NCI-H187 treated with DMSO at 0.1 percent for 48 hours (cell line): ENCODE measurements around the gene BAG3.
"Not testable (repeated sequence)": the region's sequence is repeated elsewhere in the genome, so short reads cannot be mapped to it uniquely, and the experiment has no call there.

Source experiments
- DNase-seq: peaks from one replicate; lab custom pipeline; 2025; lab: John Stamatoyannopoulos, UW

Gene BAG3

GRCh38 chr10:119650692-119651513, at the start of gene BAG3:
Gene BAG3 (plus strand): TSS chr10:119651380. CDS start chr10:119651676, 296 bp downstream.
- DNase-seq: no peak

DNA sequence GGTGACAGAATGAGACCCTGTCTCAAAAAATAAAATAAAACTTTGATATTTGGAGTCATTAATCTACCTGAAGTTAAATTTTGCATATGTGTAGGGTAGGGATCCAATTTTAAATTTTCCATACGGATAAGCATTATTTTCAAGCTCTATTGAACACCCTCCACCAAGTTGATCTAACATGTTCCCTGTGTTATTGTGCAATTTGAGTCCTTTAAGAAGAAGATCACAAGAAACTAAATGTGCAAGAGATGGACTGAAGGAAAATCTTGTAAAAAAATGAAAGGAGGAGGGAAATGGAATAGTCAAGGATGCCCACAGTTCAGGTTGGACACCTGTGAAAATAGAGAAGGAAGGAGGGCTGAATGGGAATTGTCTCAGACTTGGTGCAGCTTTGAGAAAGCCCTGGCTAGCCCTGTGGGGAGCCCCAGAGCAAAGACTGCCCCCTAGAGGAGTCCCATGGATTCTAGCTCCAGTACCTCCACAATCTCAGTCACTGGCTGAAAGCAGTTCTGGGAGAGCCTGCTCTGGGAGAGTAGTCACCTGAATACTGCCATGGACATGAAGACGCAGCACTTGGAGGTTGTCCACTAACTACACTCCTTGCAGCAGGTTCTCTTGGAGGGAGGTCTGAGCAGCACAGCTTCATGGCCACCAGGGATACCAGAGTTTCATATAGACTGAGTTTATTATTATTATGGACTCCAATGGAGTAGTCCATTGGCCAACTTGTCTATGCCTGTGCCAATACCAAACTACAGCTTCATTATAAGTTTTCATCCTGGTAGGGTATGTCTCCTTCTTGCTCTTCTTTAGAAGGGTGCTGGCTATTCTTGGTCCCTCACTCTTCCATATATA, 48.7 kb upstream of the BAG3 start:
- no peak for DNase-seq

GRCh38 chr10:119604468-119604867, 46.7 kb upstream of the BAG3 start:
- DNase-seq: no peak

- no peak for DNase-seq
These were observed 42.6 kb upstream of the BAG3 start for GRCh38 chr10:119608316-119609155.

DNA sequence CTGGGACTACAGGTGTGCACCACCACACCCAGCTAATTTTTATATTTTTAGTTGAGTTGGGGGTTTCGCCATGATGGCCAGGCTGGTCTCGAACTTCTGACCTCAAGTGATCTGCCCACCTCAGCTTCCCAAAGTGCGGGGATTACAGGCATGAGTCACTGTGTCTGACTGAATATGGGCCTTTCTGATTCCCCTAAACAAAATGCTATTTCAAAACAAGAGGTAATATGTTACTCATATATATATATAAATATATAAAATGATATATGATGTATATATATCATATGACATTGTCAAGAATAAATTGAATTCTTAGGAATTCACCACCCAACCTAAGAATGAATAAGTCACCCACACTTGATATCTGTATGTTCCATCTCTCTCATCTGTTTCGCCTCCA, 41.7 kb upstream of the BAG3 start:
- DNase-seq: no peak

DNA sequence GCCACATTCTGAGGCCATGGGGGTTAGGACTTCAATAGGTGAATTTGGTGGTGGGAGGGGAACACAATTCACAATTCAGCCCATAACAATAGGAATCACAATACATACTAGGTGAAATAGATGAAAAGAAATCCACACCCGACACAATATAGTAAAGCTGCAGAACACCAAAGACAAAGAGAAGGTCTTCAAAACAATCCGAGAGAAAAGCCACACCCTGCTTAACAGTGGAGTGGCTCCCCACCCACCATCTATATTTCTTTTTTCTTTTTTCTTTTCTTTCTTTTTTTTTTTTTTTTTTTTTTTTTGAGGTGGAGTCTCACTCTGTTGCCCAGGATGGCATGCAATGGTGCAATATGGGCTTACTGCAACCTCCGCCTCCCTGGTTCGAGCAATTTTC, 39.7 kb upstream of the BAG3 start:
- no peak for DNase-seq

GRCh38 chr10:119613741-119614140, 37.4 kb upstream of the BAG3 start:
- no peak for DNase-seq

GRCh38 chr10:119614686-119615085, 36.5 kb upstream of the BAG3 start:
- no peak for DNase-seq

- no peak for DNase-seq
These were observed 34.2 kb upstream of the BAG3 start for GRCh38 chr10:119616882-119617570.

- no peak for DNase-seq
These were observed 32.0 kb upstream of the BAG3 start for GRCh38 chr10:119619215-119619614.

- not testable (repeated sequence) for DNase-seq
These were observed 31.4 kb upstream of the BAG3 start for GRCh38 chr10:119619811-119620210.

- no peak for DNase-seq
These were observed 30.7 kb upstream of the BAG3 start for GRCh38 chr10:119620241-119621077.

- DNase-seq: no peak
These were observed 30.1 kb upstream of the BAG3 start for GRCh38 chr10:119621078-119621384.

DNA sequence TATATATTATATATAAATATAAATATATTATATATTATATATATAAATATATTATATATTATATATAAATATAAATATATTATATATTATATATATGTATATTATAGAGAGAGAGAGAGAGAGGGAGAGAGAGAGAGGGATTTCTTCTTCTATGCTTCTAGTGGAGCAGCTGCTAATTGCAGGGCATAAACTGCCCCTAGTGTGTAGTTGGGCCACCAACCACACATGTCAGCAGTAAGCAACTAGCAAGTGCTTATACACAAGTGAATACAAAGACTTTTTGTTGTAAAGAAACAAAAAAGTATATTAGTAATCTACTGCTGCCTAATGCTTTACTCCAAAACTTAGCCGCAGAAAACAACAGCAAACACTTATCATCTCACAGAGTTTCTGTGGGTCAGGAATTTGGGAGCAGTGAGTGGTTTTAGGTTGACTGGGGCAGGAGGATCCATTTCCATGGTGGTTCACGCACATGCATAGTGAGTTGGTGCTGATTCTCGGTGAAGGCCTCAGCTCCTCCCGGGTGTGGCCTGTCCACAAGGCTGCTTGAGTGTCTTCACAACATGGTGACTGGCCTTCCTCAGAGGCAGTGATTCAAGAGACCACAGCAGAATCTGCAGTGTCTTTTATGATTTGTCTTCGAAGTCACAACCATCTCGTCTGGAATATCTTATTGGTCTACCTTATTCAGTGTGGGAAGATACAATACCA, 25.5 kb upstream of the BAG3 start:
- no peak for DNase-seq

DNA sequence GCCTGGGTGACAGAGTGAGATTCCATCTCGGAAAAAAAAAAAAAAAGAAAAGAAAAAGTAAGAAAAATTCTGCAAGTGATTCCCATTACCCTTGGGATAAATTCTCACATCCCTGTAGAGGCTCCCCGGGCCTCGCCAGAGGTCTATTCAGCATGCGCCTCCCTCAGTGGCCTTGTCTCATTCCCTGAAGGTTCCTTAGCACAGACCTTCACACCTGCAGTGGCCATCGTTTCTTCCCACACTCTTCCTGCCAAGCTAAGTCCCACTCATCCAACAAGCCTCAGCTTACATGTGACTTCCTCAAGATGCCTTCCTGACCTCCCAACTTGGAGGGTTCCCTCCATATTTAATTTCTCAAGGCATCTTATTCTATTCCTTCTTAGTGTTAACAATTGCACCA, 20.9 kb upstream of the BAG3 start:
- DNase-seq: no peak

- DNase-seq: no peak
These were observed 17.5 kb upstream of the BAG3 start for GRCh38 chr10:119633538-119634218.

DNA sequence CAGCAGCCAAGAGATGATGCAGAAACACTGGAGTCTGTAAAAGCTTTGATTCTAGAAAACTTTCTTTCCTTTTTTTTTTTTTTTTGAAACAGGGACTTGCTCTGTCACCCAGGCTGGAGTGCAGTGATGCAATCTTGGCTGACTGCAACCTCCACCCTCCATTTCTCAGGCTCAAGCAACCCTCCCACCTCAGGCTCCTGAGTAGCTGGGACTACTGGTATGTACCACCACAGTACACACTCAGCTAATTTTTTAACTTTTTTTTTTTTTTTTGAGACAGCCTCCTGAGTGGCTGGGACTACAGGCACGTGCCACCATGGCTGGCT, 17.0 kb upstream of the BAG3 start:
- DNase-seq: no peak

DNA sequence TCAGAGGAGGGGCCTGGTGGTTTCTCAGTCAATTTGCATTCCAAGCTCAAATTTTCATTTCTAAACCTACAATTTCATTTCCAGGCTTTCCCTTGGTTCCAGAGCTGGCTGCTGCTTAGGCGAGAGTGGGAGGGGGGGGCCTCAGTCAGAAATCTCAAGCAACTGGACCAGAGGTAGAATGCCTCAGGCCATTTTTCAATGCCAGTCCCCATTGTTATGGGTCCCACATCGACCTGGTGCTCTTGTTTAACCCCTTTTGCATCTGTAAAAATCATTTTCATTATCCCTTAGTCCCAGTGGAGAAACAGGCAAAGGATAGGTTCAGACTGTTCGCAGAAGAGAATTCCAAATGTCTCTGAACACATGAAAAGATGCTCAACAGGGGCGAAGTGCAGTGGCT, 13.5 kb upstream of the BAG3 start:
- DNase-seq: no peak

- DNase-seq: no peak
These were observed 12.2 kb upstream of the BAG3 start for GRCh38 chr10:119638982-119639381.

DNA sequence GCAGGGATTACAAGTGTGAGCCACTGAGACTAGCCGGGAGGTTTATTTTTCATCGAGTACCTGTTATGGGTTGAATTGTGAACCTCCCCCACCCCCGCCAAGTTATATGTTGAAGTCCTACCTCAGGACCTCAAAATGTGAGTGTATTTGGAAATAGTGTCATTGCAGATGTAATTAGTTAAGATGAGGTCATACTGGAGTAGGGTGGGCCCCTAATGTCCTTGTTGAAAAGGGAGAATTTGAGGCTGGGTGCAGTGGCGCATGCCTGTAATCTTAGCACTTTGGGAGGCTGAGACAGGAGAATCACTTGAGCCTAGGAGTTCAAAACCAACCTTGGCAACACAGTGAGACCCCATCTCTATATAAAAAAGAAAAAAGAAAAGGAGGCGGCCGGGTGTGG, 10.8 kb upstream of the BAG3 start:
- DNase-seq: no peak
